GM21576 (cell line): Measurements from ENCODE around the gene TBC1D9.

Experiments used
- ATAC-seq: cut with Tn5 transposase; IDR thresholded peaks from one replicate; pipeline ENCODE4 v1.9.1; 2021; ENCODE audit warnings: mild to moderate bottlenecking, moderate library complexity; ENCODE audit not compliant: unreplicated experiment

The TBC1D9 gene

GRCh38 chr4:140726776-140727500 lies 29.2 kb downstream of the TBC1D9 start:
- no peak for ATAC-seq

DNA sequence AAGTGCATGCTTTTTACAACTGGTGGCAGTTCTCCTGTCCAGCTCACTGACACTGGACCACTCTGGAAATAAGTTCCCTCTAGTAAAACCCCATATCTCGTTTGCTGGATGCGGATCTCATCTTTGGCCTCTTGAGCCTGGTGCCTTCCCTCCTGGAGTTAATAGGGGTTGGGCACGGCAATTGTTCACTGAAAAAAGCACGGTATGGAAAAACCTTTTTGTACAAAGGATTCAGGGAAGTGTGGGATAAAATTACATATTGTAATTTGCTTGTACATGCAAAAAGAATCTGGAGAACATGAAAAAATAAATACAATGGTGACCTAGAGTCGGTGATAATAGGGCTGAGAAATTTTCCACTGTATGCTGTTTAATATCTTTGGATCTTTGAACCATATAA lies 30.6 kb downstream of the TBC1D9 start:
- ATAC-seq, result no peak

- ATAC-seq, result no peak
Observed at GRCh38 chr4:140724760-140725159, 31.4 kb downstream of the TBC1D9 start.

DNA sequence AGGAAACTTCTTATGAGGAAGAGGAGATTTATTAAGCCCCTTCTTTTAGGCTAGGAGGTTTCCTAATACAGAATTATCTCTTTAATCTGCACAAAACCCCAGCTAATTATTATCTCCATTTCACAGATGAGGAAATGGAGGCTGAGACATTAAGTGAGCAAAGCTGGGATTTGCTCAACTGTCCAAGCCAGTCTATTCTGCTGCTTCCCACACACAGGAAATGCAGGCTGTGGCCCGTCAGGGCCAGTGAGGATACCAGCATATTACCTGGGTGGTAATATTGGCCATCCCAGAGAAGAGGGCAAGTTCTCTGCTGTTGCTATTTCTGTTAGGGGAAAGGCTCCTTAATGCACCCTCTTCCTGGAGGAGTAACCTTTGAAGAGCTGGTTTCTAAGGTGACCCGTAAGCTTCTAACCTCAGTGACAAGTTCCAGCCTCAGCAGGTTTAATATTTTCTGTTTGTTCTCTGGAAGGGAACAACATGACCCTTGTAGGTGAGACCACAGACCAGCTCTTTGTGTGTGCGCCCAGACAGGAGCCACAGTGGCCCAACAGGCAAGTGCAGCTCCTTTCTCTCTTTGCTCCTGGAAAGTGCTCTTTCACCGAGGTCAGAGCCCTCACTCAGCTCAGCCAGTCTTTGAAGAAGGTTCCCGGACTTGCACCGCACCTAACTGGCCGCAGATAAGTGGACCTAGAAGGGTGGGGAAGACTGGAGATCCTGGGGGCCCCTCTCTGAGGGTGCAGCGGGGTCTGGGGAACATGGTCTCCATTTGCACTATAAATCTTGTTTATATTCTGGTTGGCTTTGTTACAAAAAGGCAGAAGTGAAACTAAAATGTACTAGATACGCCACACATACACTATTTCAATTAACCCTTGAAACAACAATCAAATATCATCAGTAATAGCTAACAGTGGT lies 35.5 kb downstream of the TBC1D9 start:
- peak; percentile 60 for ATAC-seq

GRCh38 chr4:140719686-140720085 lies 36.5 kb downstream of the TBC1D9 start:
- ATAC-seq, result peak; percentile 45

GRCh38 chr4:140719022-140719421 lies 37.2 kb downstream of the TBC1D9 start:
- peak; percentile 8 for ATAC-seq

GRCh38 chr4:140718241-140718952 lies 37.8 kb downstream of the TBC1D9 start:
- no peak for ATAC-seq

DNA sequence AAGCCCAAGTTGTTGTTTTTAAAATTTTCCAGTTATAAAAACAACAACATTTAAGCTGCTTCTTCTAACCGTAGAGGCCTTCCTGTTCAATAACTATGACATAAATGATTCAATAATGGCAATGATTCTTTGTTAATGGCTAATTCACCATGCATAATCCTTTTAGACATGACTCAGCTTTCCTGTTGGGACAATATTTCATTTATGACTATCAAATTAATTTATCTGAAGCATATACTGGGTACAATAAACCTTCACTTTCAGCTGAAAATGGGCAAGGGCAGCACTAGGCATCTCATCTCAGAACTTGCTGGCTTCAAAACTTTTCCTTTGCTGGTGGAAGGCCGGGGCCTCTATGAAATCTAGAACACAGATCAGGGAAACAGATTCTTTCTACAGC lies 38.9 kb downstream of the TBC1D9 start:
- no peak for ATAC-seq

GRCh38 chr4:140715119-140715518 lies 41.1 kb downstream of the TBC1D9 start:
- no peak for ATAC-seq

- no peak for ATAC-seq
Observed at GRCh38 chr4:140711910-140712309, 44.3 kb downstream of the TBC1D9 start.

GRCh38 chr4:140710908-140711622 lies 45.1 kb downstream of the TBC1D9 start:
- no peak for ATAC-seq

DNA sequence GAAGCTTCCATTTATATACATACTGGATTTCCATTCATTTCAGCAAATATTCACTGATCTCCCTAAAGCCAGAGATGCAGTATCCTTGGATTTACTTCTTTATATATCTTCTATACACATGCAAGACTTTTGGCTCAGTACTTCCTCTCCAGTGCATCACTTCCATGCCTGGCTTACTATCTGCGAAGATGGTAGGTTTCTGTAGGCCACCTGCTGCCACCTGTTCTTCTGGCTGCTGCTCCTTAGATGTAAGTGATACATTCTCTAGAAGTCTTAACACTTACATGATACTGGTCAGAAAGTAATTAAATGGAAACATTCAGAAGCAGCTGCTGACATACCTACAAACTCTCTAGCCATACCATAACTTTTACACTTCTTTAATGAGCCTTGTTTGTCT lies 48.9 kb downstream of the TBC1D9 start:
- no peak for ATAC-seq

- no peak for ATAC-seq
Observed at GRCh38 chr4:140706665-140707064, 49.5 kb downstream of the TBC1D9 start.

- ATAC-seq, result no peak
Observed at GRCh38 chr4:140706276-140706625, 49.9 kb downstream of the TBC1D9 start.

DNA sequence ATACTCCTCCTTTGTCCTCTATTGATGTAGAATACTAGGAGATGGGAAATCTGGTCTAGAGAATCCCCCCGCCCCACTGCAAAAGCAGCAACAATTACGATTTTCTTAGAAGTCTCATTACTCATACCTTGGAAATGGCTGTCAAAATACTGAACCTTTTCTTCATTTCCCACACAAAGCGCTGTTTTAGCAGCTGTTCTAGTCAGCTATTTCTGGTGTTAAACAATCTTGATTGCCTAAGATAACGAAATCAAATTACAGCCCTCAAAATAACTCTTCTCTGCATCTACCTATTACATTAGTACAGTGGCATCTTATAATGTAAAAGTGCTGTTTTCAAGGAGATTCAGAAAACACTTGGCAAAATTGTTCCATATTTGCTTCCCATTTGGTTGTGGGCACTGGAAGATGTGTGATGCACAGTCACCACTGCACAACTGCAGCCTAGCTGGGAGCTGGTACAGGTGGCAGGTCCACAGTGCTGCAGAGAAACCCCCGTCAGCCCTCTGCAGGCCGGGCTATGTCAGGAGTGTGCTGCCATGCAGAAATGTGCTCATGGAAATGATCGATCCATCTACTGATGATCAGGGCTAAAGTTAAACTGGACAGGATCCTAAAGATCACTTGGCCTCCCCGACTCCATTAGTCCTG lies 50.4 kb downstream of the TBC1D9 start:
- no peak for ATAC-seq

- ATAC-seq, result no peak
Observed at GRCh38 chr4:140704964-140705363, 51.2 kb downstream of the TBC1D9 start.

DNA sequence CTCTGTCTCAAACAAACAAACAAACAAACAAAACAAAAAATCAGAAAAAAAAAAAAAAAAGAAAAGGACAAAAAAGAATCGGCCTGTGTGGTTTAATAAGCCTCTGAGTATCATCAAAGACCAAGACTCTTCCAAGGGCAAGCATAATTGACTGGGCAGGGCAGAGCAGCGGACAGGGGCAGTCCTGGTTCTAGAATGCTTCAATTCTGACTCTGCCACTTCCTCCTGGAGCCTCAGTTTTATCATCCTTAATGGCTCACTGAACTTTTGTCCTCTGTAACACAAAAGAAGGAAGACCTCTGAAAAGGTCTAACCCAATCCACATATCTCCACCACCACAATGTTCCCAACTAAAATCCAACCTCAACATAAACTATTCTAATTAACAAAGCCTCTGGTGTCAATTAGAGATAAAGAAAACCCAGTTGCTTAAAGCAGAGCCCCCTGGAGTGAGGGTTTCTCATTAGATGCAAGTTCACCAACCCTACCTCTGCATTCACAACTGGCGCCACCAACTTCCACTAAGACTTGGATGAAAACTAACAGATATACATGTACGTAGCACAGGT lies 51.7 kb downstream of the TBC1D9 start:
- no peak for ATAC-seq

GRCh38 chr4:140703463-140703862 lies 52.7 kb downstream of the TBC1D9 start:
- no peak for ATAC-seq

- ATAC-seq, result no peak
Observed at GRCh38 chr4:140702096-140702757, 54.0 kb downstream of the TBC1D9 start.

GRCh38 chr4:140701071-140701470 lies 55.1 kb downstream of the TBC1D9 start:
- ATAC-seq, result no peak
